SK-N-SH (cell line): ENCODE data around the gene TRIM66. TPM values are rescaled to one million over a fixed set of nuclear protein-coding genes. Genes with fewer than 3 reads are reported as not detected.

ENCODE experiments used
- RFX5 ChIP-seq: IDR thresholded peaks from 2 replicates; pipeline ENCODE4 v1.6.1; 2012; ENCODE audit warnings: mild to moderate bottlenecking, improper control_type of control experiment, low read length
- polyA plus RNA-seq, 3 experiments: library from polyadenylated mRNA; depleted of rRNA; stranded (reverse); fragments of >200 nt; gene quantifications; 2 replicates each; pipeline ENCODE4 v1.2.3, GENCODE V29; 2012
- small RNA-seq, 7 experiments: library from RNA; depleted of rRNA; stranded (forward); fragments of <200 nt; gene quantifications; one replicate each; pipeline ENCODE3, GENCODE V24; 2012

TRIM66 gene
- polyA plus RNA-seq, 1 of the 3 experiments (the other 2 are of a cell fraction), result 6.4 TPM

DNA sequence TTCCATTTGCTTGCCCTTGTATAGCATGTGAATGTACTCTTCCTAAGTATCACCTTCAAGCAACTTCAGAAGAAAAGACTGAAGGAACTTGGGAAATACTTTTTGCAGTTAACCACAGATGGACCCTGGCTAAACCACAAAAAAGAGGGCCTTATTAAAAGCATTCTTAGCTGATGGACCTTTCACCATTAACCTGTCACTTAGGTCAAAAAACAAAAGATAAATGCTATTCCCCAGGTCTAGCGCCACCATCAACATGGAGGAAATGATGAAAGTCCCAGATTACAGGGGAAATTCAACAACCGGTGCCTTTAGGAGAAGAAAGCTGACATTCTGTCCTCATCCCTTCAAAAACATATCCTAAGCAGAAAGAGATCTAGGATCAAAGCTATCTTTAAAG lies 117.9 kb downstream of the TRIM66 start (continued):
- no peak for TF ChIP-seq RFX5
- TF ChIP-seq, all 33 proteins: peak for 0

Small RNA genes within 50 kb of the gene (small RNA-seq; reads per million reads assigned to genes)
- gene SNORA3A (0 reads per million in 7 experiments), gene SNORA3B (4.1 to 104 (median 19.9) reads per million in 7 experiments)

Other genes starting within 250 kb of the TRIM66 start
- 12.3 and 16.6 TPM in 2 replicates for gene STK33, start 88.4 kb downstream of the TRIM66 start, polyA plus RNA-seq (2012; rRNA removed)
- 752 and 1,162 TPM in 2 replicates for gene RPL27A, start 127 bp upstream of the TRIM66 start, polyA plus RNA-seq (2012; rRNA removed)
- 47.9 and 55.3 TPM in 2 replicates for gene AKIP1, start 228.5 kb upstream of the TRIM66 start, polyA plus RNA-seq (2012; rRNA removed)